Measurements from ENCODE around the gene CDKAL1.

GRCh38 chr6:20741490-20741889 lies 207.2 kb downstream of the CDKAL1 start:
- TF ChIP-seq CTCF (IDR thresholded peaks at IDR 0.05; ENCODE audit: insufficient read depth, low read length), result no peak
- TF ChIP-seq POLR2AphosphoS5 (IDR thresholded peaks at IDR 0.05; ENCODE audit: low read depth), result no peak
- TF ChIP-seq GABPA (IDR thresholded peaks at IDR 0.05; ENCODE audit: low read depth), result no peak
- TF ChIP-seq REST (IDR thresholded peaks at IDR 0.05; ENCODE audit: insufficient replicate concordance, low read depth), result no peak
